GM23338 (cell line): ENCODE results near the gene WIPF3. TPM values are rescaled to one million over a fixed set of nuclear protein-coding genes. Genes with fewer than 3 reads are reported as not detected.

Experiments used
- ATAC-seq: fragments of 200-7000 bp; cut with Tn5 transposase; 3 replicates; pipeline ENCODE4 v1.9.1; 2020
- DNase-seq: peaks from one replicate; pipeline ENCODE4 v3.0.0-alpha.2; 2015; ENCODE audit warnings: low spot score
- H2AFZ ChIP-seq: fragments of 200-600 bp; sonication (generic); 2 replicates; pipeline ENCODE4 v1.8.0; 2016; ENCODE audit warnings: antibody characterized with exemption, mild to moderate bottlenecking, moderate library complexity
- H3F3A ChIP-seq: fragments of 200-600 bp; sonication (generic); replicated peaks from 2 replicates; pipeline ENCODE4 v1.8.0; 2017; ENCODE audit warnings: antibody characterized with exemption, mixed run types, low read depth
- H3K27ac ChIP-seq: fragments of 200-600 bp; sonication (generic); 2 replicates; pipeline ENCODE4 v1.6.1; 2016; ENCODE audit warnings: low read depth
- H3K27me3 ChIP-seq: fragments of 200-600 bp; sonication (generic); 2 replicates; pipeline ENCODE4 v1.8.0; 2016; ENCODE audit warnings: mild to moderate bottlenecking, mixed run types, moderate library complexity; ENCODE audit not compliant: insufficient read depth
- H3K36me3 ChIP-seq: fragments of 200-600 bp; sonication (generic); 2 replicates; pipeline ENCODE4 v1.8.0; 2016; ENCODE audit warnings: mild to moderate bottlenecking; ENCODE audit not compliant: insufficient read depth
- H3K4me1 ChIP-seq: fragments of 200-600 bp; sonication (generic); 2 replicates; pipeline ENCODE4 v1.8.0; 2016; ENCODE audit warnings: mild to moderate bottlenecking, moderate library complexity; ENCODE audit not compliant: insufficient read depth
- H3K4me2 ChIP-seq: fragments of 200-600 bp; sonication (generic); 2 replicates; pipeline ENCODE4 v1.7.1; 2017; ENCODE audit warnings: mixed run types
- H3K4me3 ChIP-seq: fragments of 200-600 bp; sonication (generic); 2 replicates; pipeline ENCODE4 v1.6.1; 2016; ENCODE audit warnings: mixed run types
- H3K79me2 ChIP-seq: fragments of 200-600 bp; sonication (generic); replicated peaks from 2 replicates; pipeline ENCODE4 v1.8.0; 2017; ENCODE audit warnings: mild to moderate bottlenecking; ENCODE audit not compliant: insufficient read depth
- H3K9me2 ChIP-seq: fragments of 200-600 bp; sonication (generic); 2 replicates; pipeline ENCODE4 v1.8.0; 2017; ENCODE audit not compliant: insufficient read depth
- H4K20me1 ChIP-seq: fragments of 200-600 bp; sonication (generic); replicated peaks from 2 replicates; pipeline ENCODE4 v1.8.0; 2017; ENCODE audit warnings: mild to moderate bottlenecking; ENCODE audit not compliant: insufficient read depth
- H3K27ac Mint-ChIP-seq: 2 replicates; pipeline ENCODE4 v1.8.0; 2020; ENCODE audit warnings: inconsistent platforms, mild to moderate bottlenecking, moderate library complexity, mixed read lengths
- H3K27me3 Mint-ChIP-seq: 3 replicates; pipeline ENCODE4 v1.8.0; 2022; ENCODE audit warnings: low read depth, mild to moderate bottlenecking, moderate library complexity, mixed read lengths, inconsistent platforms; ENCODE audit not compliant: insufficient read depth, poor library complexity
- H3K36me3 Mint-ChIP-seq: 3 replicates; pipeline ENCODE4 v1.8.0; 2021; ENCODE audit warnings: low read depth, mild to moderate bottlenecking, inconsistent platforms, moderate library complexity, mixed read lengths
- H3K4me1 Mint-ChIP-seq: 3 replicates; pipeline ENCODE4 v1.8.0; 2020; ENCODE audit warnings: mild to moderate bottlenecking, inconsistent platforms, mixed read lengths
- H3K4me3 Mint-ChIP-seq: 3 replicates; pipeline ENCODE4 v1.8.0; 2021; ENCODE audit warnings: moderate library complexity, mild to moderate bottlenecking, inconsistent platforms, mixed read lengths
- H3K9me3 Mint-ChIP-seq: 3 replicates; pipeline ENCODE4 v1.8.0; 2020; ENCODE audit warnings: moderate library complexity, mild to moderate bottlenecking, inconsistent platforms, mixed read lengths
- CREB1 ChIP-seq: fragments of 250-450 bp; sonication (Bioruptor Pico); IDR thresholded peaks from 2 replicates; pipeline ENCODE4 v1.5.0; 2020; ENCODE audit warnings: low read depth, mild to moderate bottlenecking, moderate library complexity
- CTCF ChIP-seq, 2 experiments: fragments of 200-600 bp in 1 of 2; sonication (generic) in 1 of 2; conservative IDR thresholded peaks; 2 replicates each; pipeline versions ENCODE4 v1.5.1 to v1.6.1; 2016 to 2017; ENCODE audit warnings: antibody characterized with exemption in 2 of 2, low read depth in 2 of 2, mild to moderate bottlenecking in 2 of 2, moderate library complexity in 1 of 2
- ETS1 ChIP-seq: IDR thresholded peaks from 2 replicates; pipeline ENCODE4 v1.6.1; 2016; ENCODE audit warnings: antibody characterized with exemption
- EZH2 ChIP-seq: fragments of 200-600 bp; sonication (generic); IDR thresholded peaks from one replicate; pipeline ENCODE4 v1.8.0; 2017; ENCODE audit warnings: antibody characterized with exemption, mild to moderate bottlenecking, low read depth; ENCODE audit not compliant: unreplicated experiment
- EZH2phosphoT487 ChIP-seq: fragments of 200-600 bp; sonication (generic); IDR thresholded peaks from one replicate; pipeline ENCODE4 v1.8.1; 2018; ENCODE audit warnings: antibody characterized with exemption; ENCODE audit not compliant: unreplicated experiment
- JUNB ChIP-seq: IDR thresholded peaks from one replicate; pipeline ENCODE4 v1.6.1; 2016; ENCODE audit warnings: antibody characterized with exemption; ENCODE audit not compliant: unreplicated experiment
- NANOG ChIP-seq: IDR thresholded peaks from 2 replicates; pipeline ENCODE4 v1.6.1; 2016; ENCODE audit warnings: antibody characterized with exemption, borderline replicate concordance
- POLR2AphosphoS5 ChIP-seq: IDR thresholded peaks from 2 replicates; pipeline ENCODE4 v1.6.1; 2016; ENCODE audit warnings: antibody characterized with exemption, low read depth
- REST ChIP-seq: IDR thresholded peaks from one replicate; pipeline ENCODE4 v1.6.1; 2018; ENCODE audit warnings: antibody characterized with exemption; ENCODE audit not compliant: unreplicated experiment
- STAT1 ChIP-seq: IDR thresholded peaks from one replicate; pipeline ENCODE4 v1.6.1; 2016; ENCODE audit warnings: antibody characterized with exemption; ENCODE audit not compliant: unreplicated experiment
- ZNF114 ChIP-seq: fragments of 250-450 bp; sonication (Bioruptor Pico); IDR thresholded peaks from 2 replicates; pipeline ENCODE4 v1.5.0; 2020; ENCODE audit warnings: mild to moderate bottlenecking, moderate library complexity
- ZNF331 ChIP-seq: fragments of 250-450 bp; sonication (Bioruptor Pico); IDR thresholded peaks from 2 replicates; pipeline ENCODE4 v1.5.0; 2020; ENCODE audit warnings: low read depth, mild to moderate bottlenecking, moderate library complexity
- ZNF462 ChIP-seq: fragments of 250-450 bp; sonication (Bioruptor Pico); IDR thresholded peaks from 2 replicates; pipeline ENCODE4 v1.5.0; 2020; ENCODE audit warnings: mild to moderate bottlenecking, moderate library complexity
- polyA plus RNA-seq: library from polyadenylated mRNA; unstranded; fragments of >200 nt; fragmentation: Nextera tagmentation; extraction: Ambion mirVana; gene quantifications from 2 replicates; pipeline ENCODE4 v1.2.1, GENCODE V29; 2016
- total RNA-seq: library from RNA; depleted of rRNA; stranded (reverse); fragments of >200 nt; shearing (Covaris generic); gene quantifications from 2 replicates; pipeline ENCODE4 v1.2.3, GENCODE V29; 2014

WIPF3 gene
- total and polyA plus RNA-seq, 2 experiments from 2014 or later = 5.7 to 11.4 TPM

GRCh38 chr7:29875741-29876140, 69.4 kb downstream of the WIPF3 start:
- Histone ChIP-seq H3K9me2 (no peaks in the 10 kb centered on the region), H3K36me3 (no peaks in the 10 kb centered on the region), H4K20me1 (no peaks in the 10 kb centered on the region), H3K79me2 (no peaks in the 10 kb centered on the region), H3K27me3 (no peaks in the 10 kb centered on the region), H3K27ac (no peak overlapping the region), H2AFZ (no peak overlapping the region), H3K4me2 (no peak overlapping the region), H3K4me3 (no peak overlapping the region), H3K4me1 (0 out of 2 replicates have a peak, but pooled peaks cover 4% of the 10 kb centered on the region), H3F3A (no peaks in the 10 kb centered on the region)
- TF ChIP-seq STAT1 = no peak
- no peak for TF ChIP-seq NANOG
- TF ChIP-seq POLR2AphosphoS5 = no peak
- no peak for TF ChIP-seq ETS1
- TF ChIP-seq JUNB = no peak
- TF ChIP-seq CREB1 (CRISPR knock-in tag) = no peak
- TF ChIP-seq ZNF114 (CRISPR knock-in tag) = no peak
- TF ChIP-seq CTCF (conservative IDR thresholded peaks at IDR 0.05; ENCODE audit: low read depth in 2 of 2) = no peak
- no peak for TF ChIP-seq REST
- no peak for TF ChIP-seq ZNF331 (CRISPR knock-in tag)
- no peak for TF ChIP-seq EZH2phosphoT487
- TF ChIP-seq EZH2 = no peak
- no peak for TF ChIP-seq ZNF462 (CRISPR knock-in tag)
- no peaks in the 10 kb centered on the region for H3K36me3 Mint-ChIP-seq
- DNase-seq (no peak), ATAC-seq (no peak)
- H3K9me3 Mint-ChIP-seq = no peaks in the 10 kb centered on the region
- H3K4me1 Mint-ChIP-seq = no peaks in the 10 kb centered on the region
- no peak overlapping the region for H3K27ac Mint-ChIP-seq
- H3K27me3 Mint-ChIP-seq = no peaks in the 10 kb centered on the region
- no peak overlapping the region for H3K4me3 Mint-ChIP-seq
